HG03342 (cell line): ENCODE results near the gene WNT5B.

ENCODE experiments used
- ATAC-seq: cut with Tn5 transposase; IDR thresholded peaks from one replicate; pipeline ENCODE4 v1.9.1; 2021; ENCODE audit warnings: mild to moderate bottlenecking, moderate library complexity; ENCODE audit not compliant: unreplicated experiment

WNT5B gene

DNA sequence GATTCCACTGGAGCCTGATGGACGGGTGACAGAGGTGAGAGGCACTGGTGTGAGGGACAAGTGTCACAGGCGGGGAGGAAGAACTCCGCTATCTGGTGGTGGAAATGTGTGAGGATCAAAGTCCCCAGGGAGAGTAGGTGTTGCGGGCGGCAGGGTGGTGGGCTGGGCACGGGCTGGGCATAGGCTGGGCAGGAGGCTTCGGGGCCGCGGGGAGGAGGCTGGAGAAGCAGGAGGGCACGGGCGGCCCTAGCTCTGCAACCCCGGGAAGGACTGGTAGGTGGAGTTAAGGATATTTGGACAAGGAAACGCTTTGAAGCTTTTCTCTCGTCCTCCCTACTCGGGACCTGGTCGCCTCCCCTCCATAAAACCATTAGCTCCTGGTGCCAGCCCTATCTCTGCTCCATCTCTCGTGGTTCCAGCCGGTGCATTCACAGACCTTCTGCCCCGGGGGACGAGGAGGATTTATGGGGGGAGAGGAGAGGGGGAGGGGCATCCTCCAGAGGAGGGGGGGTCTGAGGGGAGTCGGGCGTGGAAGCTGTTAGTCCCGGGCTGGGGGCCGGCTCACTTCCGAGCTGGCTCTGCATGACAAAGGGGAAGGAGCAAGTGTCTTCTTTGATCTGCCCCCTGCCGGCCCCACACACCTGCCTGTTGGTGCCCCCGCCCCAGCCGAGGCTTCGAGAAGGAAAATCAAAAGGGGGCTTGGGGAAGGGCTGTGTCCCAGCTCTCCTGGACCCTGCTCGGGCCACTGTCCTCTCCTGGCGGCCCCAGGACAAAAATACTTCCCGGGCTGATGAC is 504 bp downstream of the WNT5B start:
- no peak for ATAC-seq

DNA sequence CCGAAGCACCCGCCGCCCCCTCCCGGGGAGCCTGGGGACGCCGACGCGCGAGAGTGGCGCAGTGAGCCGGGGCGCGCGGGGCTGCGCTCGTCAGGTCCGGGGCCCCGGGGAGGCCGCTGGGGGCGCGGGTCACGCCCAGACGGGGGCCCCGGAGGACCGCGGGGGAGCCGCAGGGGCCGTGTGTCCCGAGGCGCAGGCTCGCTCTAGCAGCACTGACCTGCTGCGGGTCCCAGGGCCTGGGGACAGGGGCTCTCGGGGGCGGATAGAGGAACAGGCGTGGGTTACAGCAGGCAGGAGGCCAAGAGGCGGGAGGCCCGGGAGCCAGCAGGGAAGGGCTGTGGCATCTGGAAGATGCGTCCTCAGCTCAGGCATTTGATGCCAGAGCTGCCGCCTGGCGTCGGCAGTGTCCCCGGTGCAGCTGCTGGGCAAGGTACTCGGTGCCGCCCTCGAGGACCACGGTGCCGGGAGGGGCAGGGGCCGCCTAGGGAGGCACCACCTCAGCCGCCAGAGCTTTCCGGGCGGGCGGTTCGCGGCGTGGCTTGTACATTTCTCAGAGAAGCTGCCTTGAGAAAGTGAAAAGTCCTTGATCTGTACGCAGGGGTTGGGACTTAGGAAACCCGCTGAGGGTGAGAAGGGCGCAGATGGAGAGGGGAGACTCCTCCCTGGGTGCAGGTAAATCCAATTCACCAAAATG is 1.2 kb downstream of the WNT5B start:
- ATAC-seq, result no peak

DNA sequence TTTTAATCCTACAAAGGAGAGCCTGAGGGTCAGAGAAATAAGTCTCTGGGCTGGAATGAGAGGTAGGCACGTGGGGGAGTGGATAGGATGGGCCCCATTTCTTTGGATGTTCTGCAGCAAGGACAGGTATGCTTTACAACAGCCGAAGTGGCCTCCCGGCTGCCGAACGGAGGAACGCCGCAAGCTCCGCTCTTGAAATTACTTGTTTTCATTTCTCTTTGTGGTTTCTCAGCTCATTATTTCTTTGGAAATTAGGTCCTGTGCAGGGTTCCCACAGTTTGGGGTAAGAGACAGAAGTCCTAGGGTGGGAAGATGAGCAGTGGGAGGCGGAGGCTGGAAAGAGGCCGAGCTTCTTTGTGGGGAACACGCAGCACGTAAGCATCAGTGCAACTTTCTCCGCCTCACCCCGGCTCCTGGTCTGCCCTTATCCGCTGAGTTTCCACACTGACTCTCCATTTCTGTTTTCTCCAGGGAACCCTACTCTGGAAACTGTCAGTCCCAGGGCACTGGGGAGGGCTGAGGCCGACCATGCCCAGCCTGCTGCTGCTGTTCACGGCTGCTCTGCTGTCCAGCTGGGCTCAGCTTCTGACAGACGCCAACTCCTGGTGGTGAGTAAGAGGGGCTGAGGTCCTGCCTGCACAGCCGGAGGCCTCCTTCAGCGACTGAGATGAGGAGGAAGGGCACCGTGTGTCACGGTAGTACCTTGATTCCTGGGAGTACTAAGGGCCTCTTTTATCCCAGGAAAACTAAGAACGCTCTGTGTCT is 2.0 kb downstream of the WNT5B start:
- no peak for ATAC-seq

DNA sequence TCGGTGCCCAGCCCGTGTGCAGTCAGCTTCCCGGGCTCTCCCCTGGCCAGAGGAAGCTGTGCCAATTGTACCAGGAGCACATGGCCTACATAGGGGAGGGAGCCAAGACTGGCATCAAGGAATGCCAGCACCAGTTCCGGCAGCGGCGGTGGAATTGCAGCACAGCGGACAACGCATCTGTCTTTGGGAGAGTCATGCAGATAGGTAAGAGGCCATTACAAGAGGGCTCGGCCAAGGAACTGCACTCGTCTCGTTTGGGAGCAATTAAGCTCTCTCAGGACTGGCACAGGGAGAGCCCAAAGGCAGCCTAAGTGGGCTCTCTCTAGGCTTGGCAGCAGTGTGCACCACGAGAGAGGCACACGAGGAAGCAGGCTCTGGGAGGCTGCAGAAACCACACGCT is 3.7 kb downstream of the WNT5B start:
- no peak for ATAC-seq

DNA sequence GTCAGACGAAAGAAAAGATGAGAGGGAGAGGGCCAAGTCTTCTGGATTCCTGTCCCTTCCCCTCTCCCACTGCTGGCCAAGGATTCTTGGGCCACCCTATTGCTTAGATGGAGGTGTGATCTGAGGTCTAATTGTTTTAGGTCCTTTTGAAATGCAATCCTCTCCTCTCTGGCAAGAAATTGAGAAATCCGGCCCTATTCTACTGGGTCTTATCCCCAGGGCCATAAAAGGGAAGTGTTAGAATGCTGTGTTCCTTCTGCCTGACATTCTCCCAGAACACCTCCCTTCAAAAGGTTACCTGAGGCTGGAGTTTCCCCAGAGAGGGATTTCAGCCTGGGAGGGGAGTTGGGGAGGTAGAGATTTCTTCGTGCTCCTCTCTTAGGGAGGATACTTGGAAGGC is 4.4 kb downstream of the WNT5B start:
- ATAC-seq, result no peak

DNA sequence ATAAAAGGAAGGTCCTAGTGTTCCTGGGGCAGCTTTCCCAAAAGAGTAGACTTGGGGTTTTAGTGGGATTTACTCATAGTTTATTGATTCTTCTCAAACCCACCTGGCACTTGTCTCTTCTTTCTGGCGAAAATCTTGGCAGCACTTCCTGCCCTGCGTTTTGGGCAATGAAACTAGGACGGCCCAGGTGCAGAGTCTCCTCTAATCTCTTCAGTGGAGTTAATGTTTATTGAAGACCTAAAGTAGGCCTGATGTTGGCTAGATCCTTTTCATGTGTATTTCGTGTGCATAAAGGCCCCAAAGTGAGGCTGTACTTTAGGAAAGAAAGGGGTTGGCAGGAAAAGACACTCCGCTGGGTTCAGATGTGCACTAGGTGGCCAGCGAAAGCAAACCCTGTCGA is 5.1 kb downstream of the WNT5B start:
- no peak for ATAC-seq

DNA sequence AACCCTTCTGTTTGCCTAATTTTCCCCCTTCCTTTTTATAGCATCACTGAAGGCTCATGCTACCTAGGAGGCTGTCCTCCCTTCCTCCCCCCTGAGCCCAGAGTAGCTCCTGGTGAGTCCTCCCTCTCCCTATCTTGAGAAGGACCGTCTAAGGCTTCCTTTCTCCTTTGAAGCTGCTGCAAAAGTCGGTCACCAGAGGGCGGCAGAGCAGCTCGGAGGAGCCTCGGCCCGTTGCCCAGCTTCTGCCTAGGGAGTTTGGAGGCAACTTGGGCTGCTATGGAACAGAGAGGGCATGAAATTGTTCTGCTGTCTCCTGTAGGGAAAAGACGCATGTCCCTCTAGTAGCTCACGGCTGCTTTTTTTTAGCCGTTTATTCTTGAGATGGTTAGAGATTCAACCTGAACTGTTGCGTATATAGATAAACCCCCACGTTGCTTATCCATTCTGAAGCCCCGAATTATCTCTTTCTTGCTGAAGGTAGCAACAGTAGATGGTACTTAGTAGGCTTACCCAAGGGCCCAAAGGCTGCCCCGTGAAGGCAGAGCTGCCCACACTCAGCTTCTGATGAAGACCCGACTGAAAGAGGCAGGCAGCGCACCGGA is 5.7 kb downstream of the WNT5B start:
- no peak for ATAC-seq

DNA sequence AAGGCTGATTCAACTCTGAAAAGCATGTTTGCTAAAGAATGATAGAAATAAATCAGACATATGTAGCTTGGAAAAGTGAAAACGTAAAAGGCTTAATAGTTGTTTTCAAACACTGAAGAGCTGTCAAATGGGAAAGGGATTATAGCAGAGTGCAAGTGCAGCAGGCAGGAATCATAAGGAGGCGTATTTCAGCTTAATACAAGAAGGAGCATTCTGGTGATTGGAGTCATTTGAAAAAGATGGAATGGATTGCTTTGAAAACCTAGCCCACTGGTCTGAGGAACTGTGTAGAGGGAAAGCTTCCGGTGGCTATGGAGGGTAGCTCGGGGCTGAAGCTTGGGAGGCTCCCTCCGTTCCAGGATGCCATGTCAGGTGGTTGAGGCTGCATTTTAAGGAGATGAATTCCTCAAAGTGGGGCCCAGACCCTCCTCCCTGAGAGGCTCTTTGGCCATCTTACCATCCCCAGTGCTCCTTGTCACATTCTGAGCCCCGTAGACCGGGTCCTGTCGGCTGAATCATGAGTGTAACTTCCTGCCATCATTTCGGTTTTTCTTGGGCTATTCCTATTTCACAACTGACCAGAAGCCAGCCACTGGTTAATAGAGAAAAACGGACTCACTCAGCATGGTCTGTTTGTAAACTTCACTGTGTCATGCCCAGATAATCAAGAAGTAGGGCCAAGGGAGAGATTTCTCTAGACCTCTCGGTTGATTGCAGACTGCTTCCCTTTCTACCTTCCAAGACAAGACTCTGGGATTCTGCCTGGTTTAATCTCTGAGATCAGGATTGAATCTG is 6.5 kb downstream of the WNT5B start:
- ATAC-seq, result no peak

DNA sequence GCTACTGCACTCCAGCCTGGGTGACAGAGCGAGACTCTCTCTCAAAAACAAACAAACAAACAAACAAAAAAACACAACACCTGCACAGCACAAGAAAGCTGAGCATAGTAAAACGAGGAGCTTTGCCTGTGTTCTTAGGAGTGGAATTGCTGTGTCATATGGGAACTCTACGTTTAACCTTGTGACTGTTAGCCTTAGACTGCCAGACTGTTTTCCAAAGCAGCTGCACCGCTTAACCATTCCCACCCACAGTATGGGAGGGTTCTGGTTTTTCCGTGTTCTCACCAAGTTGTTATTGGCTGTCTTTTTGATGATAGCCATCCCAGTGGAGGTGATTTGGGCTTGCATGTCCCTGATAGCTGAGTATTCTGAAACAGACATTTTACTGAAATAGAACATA is 9.2 kb downstream of the WNT5B start:
- no peak for ATAC-seq

DNA sequence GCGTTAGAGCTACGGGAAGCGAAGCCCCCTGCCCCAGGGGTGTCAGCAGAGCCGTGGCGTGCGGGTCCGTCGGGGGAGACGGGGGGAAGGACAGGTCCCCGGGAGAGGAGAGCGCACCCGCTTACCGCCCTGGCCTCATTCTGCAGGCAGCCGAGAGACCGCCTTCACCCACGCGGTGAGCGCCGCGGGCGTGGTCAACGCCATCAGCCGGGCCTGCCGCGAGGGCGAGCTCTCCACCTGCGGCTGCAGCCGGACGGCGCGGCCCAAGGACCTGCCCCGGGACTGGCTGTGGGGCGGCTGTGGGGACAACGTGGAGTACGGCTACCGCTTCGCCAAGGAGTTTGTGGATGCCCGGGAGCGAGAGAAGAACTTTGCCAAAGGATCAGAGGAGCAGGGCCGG is 10.5 kb downstream of the WNT5B start:
- ATAC-seq, result no peak

DNA sequence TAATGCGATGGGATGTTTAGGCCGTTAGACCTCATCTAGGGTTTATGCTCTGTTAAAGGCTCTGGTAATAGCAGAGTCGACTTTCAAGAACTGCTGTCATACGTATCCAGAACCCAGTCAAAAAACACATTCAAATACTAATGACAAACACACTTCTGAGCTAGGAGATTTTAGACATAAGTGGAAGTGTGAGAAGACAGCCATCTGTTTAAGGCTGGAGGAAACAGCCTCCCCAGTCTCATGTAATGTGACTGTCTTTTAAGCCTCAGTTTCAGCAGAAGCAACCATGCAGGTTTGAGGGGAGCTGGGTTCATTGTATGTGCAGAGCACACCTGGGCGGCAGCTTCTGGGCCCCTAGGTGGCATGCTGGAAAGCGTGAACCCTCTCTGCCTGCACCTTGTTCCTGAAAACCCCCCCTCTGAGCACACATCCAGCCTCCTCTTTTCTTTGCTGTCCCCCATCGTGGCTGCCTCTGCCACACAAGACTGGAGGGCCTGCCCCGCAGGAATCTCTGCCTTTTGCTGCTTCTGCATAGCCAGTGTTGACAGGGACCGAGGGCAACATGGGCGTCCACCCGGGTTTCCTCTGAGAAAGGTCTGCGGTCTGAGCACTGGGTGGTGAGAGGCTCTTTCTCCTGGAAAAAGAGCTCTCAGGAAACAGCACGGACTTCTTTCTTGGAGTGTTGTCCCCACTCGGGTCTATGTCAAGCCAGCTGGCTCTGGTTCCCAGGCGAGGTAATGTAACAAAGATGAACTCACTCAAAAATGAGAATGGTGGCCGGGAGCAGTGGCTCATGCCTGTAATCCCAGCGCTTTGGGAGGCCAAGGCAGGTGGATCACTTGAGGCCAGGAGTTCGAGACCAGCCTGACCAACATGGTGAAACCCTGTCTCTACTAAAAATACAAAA is 11.6 kb downstream of the WNT5B start:
- no peak for ATAC-seq

DNA sequence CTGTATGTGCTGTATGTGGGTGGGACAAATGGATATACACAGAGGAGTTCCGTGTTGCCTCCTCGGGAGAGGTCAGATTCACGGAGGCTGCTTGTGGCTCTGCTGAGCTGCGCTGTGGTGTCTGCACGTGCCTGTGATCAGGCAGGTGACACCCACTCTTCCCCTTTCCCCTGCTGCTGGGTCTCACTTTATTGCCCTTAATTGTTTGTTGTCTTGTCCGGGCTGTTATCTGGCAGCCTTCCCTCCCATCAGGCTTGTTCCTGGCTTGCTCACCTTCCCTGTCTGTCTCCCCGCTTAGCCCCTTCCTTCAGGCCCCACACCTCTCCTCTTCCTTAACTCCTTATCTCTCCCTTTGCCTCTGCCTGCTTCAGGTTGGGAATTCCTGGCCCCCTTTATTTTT is 13.5 kb downstream of the WNT5B start:
- no peak for ATAC-seq

DNA sequence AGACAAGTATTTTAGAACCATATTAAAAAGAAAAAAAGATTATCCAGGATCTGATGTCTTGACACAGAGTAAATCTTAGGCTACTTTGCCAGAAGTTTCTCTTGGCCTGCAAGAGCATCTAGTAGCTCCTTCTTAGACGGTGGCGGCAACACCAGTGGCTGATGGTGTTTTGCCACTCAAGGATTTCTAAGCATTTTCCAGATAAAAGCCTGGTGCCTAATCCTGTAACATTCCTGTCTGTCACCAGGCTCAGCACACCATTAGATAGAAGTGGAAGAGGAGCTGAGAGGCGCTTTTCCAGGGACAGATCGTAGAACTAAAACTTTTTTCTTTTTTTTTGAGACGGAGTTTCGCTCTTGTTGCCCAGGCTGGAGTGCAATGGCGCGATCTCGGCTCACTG is 14.0 kb downstream of the WNT5B start:
- ATAC-seq, result no peak

DNA sequence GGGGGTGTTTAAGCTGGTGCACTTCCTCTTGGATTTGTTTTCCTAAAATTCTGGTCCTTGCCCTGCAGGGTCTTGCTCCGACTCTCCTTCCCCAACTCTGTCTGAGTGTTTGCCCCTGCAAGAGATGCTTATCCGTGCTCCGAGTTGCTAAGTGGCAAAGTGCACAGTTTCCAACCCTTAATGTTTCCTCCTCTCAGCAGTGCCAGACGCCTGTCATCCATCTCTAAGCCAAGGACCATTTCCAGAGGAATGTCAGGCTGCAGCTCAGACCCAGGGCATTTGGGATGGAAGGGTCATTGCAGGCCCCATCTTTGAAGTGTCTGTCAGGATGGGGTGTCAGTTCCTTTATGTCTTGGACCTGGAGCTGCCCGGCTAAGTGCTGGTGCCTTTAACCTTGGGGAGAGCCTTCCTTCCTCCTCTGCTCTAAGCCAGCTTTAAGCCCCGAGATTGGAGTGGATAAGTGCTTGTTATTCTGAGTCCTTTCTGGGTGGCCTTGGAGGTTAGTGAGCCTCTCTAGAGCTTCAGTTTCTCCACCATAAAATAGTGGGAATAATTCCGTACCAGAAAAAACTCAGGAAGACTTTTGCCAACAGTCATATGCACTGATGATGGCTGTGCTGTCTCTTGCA is 15.0 kb downstream of the WNT5B start:
- ATAC-seq, result no peak

DNA sequence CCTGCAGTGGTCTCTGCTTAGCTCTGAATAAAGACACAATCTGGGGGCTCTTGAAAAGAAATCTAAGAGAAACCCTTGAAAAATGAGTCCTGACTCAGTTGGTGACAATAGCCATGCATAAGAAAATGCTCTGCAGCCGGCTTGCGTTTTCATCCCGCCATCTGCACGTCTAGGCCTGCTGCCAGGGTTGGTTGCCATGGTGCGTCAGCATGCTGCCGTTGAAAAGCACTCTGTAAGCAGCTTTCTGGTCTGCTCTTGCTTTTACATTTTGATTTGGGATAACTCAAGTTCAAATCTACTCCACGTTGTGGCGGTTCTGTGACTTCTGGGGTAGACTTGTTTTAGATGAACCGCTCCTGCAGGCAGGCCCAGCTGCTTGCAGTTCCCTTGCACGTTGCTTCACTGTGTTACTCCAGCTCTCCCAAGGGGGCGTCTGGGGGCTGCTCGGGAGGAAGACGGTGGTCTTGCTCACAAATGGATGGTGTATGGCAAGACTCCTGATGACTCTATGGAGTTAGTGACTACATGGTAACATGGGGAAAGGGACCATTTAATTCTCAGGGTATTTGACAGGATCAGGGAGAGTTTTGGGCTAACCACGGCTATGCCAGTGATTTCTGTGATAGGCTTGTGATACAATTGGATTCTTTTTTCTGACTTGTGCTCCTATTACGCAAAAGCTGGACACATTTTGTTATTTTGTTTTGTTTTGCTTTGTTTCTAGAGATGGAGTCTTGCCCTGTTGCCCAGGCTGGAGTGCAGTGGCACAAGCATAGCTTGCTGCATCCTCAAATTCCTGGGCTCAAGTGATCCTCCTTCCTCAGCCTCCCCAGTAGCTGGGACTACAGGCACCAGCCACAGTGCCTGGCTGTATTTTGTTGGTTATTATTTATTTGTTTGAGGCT is 15.8 kb downstream of the WNT5B start:
- ATAC-seq, result no peak

DNA sequence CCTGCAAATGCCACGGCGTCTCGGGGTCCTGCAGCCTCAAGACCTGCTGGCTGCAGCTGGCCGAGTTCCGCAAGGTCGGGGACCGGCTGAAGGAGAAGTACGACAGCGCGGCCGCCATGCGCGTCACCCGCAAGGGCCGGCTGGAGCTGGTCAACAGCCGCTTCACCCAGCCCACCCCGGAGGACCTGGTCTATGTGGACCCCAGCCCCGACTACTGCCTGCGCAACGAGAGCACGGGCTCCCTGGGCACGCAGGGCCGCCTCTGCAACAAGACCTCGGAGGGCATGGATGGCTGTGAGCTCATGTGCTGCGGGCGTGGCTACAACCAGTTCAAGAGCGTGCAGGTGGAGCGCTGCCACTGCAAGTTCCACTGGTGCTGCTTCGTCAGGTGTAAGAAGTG is 16.8 kb downstream of the WNT5B start:
- no peak for ATAC-seq

DNA sequence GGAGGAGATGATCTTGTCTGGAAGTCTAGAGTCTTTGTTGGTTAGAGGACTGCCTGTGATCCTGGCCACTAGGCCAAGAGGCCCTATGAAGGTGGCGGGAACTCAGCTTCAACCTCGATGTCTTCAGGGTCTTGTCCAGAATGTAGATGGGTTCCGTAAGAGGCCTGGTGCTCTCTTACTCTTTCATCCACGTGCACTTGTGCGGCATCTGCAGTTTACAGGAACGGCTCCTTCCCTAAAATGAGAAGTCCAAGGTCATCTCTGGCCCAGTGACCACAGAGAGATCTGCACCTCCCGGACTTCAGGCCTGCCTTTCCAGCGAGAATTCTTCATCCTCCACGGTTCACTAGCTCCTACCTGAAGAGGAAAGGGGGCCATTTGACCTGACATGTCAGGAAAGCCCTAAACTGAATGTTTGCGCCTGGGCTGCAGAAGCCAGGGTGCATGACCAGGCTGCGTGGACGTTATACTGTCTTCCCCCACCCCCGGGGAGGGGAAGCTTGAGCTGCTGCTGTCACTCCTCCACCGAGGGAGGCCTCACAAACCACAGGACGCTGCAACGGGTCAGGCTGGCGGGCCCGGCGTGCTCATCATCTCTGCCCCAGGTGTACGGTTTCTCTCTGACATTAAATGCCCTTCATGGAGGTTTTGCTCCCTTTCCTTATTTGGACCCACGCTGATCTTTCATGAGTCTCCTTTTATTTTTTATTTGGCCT is 17.7 kb downstream of the WNT5B start:
- ATAC-seq, result no peak

DNA sequence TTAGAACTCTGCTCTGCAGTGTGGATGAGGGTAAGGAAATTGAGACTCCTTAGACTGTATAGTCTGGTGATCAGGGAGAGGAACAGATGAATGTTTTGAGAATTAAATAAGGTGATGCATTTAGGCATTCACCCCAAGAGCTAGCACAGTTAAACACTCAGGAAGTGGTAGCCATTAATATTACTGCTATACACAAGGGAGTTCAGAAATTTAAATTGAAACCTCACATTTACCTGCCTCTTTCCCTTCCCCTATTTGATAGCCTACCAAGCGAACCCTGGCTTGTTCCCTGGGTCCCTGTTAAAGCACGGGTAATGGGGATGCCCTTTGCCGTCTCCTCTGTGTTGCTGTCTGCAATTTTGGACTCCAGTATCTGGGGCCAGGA is 18.2 kb downstream of the WNT5B start:
- ATAC-seq, result no peak
